Testis (tissue), 3 donors: ENCODE data around the gene IDUA. TPM values are rescaled to one million over a fixed set of nuclear protein-coding genes. Genes with fewer than 3 reads are reported as not detected.
A peak's percentile ranks its signal among the peaks of the same experiment; 100 is the strongest.

Experiments used
- DNase-seq: peaks from one replicate; pipeline ENCODE4 v3.0.0-alpha.2; 2019
- H3K27ac ChIP-seq, 2 donors: fragments of 200-600 bp; sonication (generic); one replicate each; pipeline ENCODE4 v1.5.1; 2019
- H3K27me3 ChIP-seq: fragments of 200-600 bp; sonication (generic); one replicate; pipeline ENCODE4 v1.5.1; 2019
- H3K36me3 ChIP-seq: fragments of 200-600 bp; sonication (generic); one replicate; pipeline ENCODE4 v1.5.1; 2017; ENCODE audit warnings: low read depth; ENCODE audit errors: missing control alignments
- H3K4me1 ChIP-seq: fragments of 200-600 bp; sonication (generic); one replicate; pipeline ENCODE4 v1.5.1; 2019
- H3K4me3 ChIP-seq, 2 donors: fragments of 200-600 bp; sonication (generic); one replicate each; pipeline ENCODE4 v1.5.1; 2017 to 2019
- H3K9me3 ChIP-seq: fragments of 200-600 bp; sonication (generic); one replicate; pipeline ENCODE4 v1.5.1; 2017
- POLR2A ChIP-seq: fragments of 450-650 bp; IDR thresholded peaks from one replicate; pipeline ENCODE4 v1.6.1; 2017; ENCODE audit warnings: antibody characterized with exemption, mild to moderate bottlenecking, moderate library complexity
- WGBS, 2 donors: methylation state at CpG; one replicate each; pipeline ENCODE4 v1.1.5; 2018; 5-methylcytosine and 5-hydroxymethylcytosine counted together
- intact Hi-C: fragments of 100-400 bp; cut with DNase I; formaldehyde crosslinking; loops from one replicate; pipeline ENCODE4 v1.15.1; 2023; ENCODE audit warnings: low total_unique reads
- polyA plus RNA-seq: library from polyadenylated mRNA; stranded (reverse); fragments of 350-450 nt; fragmentation: Illumina TruSeq; extraction: RNeasy Lipid Tissue Mini Kit (QIAGEN cat#74804); gene quantifications from one replicate; pipeline ENCODE4 v1.2.3, GENCODE V29; 2014; ENCODE audit warnings: low read depth, low replicate concordance; ENCODE audit not compliant: insufficient read depth
- total RNA-seq, 2 donors: library from RNA; depleted of rRNA; stranded (reverse); fragments of >200 nt; gene quantifications; one replicate each; pipeline ENCODE4 v1.2.3, GENCODE V29; 2016
- TF ChIP-seq, protein P1 (sequence below), 3 experiments: fragments of 450-650 bp in 2 of 3; fragments of 200-600 bp in 1 of 3; sonication (generic) in 1 of 3; IDR thresholded peaks; one replicate each; pipeline ENCODE4 v1.5.1; 2016 to 2019; ENCODE audit warnings: antibody characterized with exemption in 3 of 3, mild to moderate bottlenecking in 2 of 3, moderate library complexity in 1 of 3

Gene IDUA
- total and polyA plus RNA-seq, 3 donors from 2014 or later = 8.9 to 39.4 (median 35.7) TPM

DNA sequence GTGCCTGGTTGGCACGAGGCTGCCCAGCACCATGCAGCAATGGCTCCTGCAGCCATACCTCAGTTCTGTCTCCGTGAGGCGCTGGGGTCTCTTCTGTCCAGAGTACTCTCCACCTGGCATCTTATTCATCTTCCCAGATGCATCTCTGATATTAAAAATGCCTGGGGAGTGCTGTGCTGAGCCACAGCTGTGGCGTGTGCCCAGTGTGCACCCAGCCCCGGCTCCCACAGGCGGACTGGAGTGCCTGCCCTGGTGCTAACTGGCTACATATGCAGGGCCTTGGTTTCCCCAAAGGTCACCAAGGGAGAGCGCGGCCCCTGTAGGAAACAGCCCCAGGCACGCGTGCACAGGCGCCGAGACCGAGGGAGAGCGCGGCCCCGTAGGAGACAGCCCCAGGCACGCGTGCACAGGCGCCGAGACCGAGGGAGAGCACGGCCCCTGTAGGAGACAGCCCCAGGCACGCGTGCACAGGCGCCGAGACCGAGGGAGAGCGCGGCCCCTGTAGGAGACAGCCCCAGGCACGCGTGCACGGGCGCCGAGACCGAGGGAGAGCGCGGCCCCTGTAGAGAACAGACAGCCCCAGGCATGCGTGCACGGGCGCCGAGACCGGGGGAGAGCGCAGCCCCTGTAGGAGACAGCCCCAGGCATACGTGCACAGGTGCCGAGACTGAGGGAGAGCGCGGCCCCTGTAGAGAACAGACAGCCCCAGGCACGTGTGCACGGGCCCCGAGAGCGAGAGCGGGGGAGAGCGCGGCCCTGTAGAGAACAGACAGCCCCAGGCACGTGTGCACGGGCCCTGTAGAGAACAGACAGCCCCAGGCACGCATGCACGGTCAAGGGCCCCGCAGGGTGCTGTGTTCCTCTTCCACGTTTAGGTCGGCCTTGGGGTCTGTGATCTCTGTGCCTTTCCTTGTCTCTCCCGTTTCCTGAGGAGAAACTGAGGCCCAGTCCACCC is 40.0 kb upstream of the IDUA start:
- WGBS, 2 donors = 64 to 81% methylated on average over 27 to 61 of the region's 62 CpGs
- peaks cover 7% of the 10 kb centered on the region for H3K4me1 ChIP-seq
- no peak for TF ChIP-seq POLR2A
- TF ChIP-seq, protein P1, sequence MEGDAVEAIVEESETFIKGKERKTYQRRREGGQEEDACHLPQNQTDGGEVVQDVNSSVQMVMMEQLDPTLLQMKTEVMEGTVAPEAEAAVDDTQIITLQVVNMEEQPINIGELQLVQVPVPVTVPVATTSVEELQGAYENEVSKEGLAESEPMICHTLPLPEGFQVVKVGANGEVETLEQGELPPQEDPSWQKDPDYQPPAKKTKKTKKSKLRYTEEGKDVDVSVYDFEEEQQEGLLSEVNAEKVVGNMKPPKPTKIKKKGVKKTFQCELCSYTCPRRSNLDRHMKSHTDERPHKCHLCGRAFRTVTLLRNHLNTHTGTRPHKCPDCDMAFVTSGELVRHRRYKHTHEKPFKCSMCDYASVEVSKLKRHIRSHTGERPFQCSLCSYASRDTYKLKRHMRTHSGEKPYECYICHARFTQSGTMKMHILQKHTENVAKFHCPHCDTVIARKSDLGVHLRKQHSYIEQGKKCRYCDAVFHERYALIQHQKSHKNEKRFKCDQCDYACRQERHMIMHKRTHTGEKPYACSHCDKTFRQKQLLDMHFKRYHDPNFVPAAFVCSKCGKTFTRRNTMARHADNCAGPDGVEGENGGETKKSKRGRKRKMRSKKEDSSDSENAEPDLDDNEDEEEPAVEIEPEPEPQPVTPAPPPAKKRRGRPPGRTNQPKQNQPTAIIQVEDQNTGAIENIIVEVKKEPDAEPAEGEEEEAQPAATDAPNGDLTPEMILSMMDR (IDR thresholded peaks at IDR 0.05) = no peak
- intact Hi-C loops = no loop called here
- no peak overlapping the region for H3K4me3 ChIP-seq
- no peaks in the 10 kb centered on the region for H3K9me3 ChIP-seq
- H3K27me3 ChIP-seq = no peaks in the 10 kb centered on the region
- no peaks in the 10 kb centered on the region for H3K36me3 ChIP-seq
- no peak overlapping the region for H3K27ac ChIP-seq
- peak; percentile 39 for DNase-seq

DNA sequence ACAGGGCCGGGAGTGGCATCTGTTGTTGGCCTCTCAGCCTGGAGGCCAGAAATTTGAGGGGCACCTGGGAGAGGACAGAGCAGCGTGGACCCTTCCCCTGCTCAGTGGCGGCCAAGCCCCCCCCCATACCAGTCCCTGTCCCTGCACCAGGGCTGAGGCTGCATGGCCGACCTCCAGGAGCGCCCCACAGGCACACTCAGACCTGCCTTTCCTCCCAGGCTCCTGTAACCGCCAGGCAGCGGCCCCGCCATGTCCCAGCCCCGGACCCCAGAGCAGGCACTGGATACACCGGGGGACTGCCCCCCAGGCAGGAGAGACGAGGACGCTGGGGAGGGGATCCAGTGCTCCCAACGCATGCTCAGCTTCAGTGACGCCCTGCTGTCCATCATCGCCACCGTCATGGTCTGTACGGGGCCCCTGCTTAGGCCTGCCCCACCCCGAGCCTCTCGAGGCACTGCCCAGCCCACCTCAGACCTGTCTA is 39.3 kb upstream of the IDUA start:
- peaks cover 7% of the 10 kb centered on the region for H3K4me1 ChIP-seq
- TF ChIP-seq POLR2A = no peak
- TF ChIP-seq, protein P1 (IDR thresholded peaks at IDR 0.05) = no peak
- no peaks in the 10 kb centered on the region for H3K36me3 ChIP-seq
- no peak overlapping the region for H3K27ac ChIP-seq
- no peak for DNase-seq
- H3K4me3 ChIP-seq = no peak overlapping the region
- H3K27me3 ChIP-seq = no peaks in the 10 kb centered on the region
- intact Hi-C loops = no loop called here
- 92 to 93% methylated on average over 10 to 16 of the region's 19 CpGs for WGBS, 2 donors
- H3K9me3 ChIP-seq = no peaks in the 10 kb centered on the region

DNA sequence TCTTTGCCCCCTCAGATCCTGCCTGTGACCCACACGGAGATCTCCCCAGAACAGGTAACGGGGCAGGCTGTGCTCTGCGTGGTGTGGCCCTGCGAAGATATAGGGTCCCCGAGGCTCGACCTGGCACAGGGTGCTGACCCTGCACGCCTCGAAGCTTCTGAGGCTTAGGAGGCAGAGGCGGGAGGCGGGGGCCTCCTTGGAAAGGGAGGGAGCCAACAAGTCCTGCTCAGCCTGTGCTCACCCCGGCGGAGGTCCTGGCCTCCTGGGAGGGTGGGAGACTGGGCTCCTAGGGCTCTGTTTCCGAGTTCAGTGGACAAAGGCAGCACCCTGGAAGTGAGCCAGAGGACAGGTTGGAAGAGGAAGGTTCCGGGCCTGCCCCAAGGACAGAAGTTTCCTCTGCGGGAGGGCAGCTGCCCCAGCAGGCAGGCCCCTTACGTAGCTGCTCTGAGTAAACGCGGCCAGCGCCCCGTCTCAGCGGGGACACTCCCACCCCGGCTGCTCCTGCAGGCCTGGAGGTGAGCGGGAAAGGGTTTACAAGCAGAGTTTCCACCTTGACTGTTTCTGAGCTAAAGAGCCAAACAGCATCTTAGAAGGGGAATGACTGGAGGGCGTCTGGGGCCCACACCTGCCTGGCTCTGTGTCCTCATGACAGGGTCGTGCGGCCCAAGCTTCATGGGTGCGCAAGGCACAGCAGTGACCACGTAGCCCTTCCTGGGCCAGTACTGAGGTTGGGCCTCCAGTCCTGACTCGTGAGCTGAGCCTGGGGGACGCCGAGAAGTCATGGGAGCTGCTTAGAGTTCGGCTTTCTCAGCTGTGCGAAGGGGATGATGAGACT is 38.5 kb upstream of the IDUA start:
- Histone ChIP-seq H3K27ac (no peak overlapping the region), H3K4me3 (no peak overlapping the region), H3K4me1 (peaks cover 7% of the 10 kb centered on the region), H3K9me3 (no peaks in the 10 kb centered on the region), H3K36me3 (no peaks in the 10 kb centered on the region), H3K27me3 (no peaks in the 10 kb centered on the region)
- no peak for DNase-seq
- intact Hi-C loops = no loop called here
- TF ChIP-seq POLR2A = no peak
- WGBS, 2 donors = 72 to 86% methylated on average over 18 to 33 of the region's 33 CpGs

DNA sequence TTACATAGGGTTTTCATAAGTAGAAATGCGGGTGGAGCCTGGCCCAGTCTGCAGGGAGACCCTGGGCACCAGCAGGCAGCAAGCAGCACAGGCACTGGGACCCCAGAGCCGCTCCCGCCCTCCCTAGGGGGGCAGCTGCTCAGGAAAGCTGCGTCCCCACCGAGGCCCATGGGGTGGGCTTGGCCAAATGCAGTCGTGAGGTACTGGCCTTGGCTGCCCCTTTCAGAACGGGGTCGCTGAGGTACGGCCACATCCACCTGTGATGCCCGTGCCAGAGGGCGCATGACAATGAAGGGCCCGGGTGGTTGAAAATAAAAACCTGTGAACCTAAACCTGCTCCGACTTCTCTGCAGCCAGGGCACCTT is 37.9 kb upstream of the IDUA start:
- no peaks in the 10 kb centered on the region for H3K27me3 ChIP-seq
- intact Hi-C loops = no loop called here
- H3K27ac ChIP-seq = no peak overlapping the region
- H3K4me1 ChIP-seq = peaks cover 7% of the 10 kb centered on the region
- TF ChIP-seq, protein P1 (IDR thresholded peaks at IDR 0.05) = no peak
- no peak for TF ChIP-seq POLR2A
- H3K4me3 ChIP-seq = no peak overlapping the region
- WGBS, 2 donors = 86 to 93% methylated on average over 7 to 13 of the region's 13 CpGs
- no peaks in the 10 kb centered on the region for H3K9me3 ChIP-seq
- no peak for DNase-seq
- no peaks in the 10 kb centered on the region for H3K36me3 ChIP-seq

DNA sequence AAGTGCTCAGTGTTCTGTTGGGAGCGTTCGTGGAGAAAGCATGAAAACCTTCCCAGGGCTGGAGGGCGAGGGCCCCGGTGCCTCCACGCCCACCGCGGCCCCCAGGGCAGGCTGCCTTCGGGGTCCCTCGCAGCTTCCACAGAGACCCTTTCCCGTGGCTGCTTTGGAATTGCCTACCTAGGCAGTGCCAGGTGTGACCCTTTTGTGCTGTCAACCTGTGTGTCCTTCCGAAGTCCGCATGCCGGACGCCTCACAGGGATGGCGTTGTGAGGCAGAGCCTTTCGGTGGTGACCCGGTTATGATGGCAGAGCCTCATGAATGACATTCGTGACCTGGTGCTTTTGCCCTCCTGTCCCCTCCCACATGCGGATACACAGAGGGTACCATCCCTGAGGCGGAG is 37.2 kb upstream of the IDUA start:
- Histone ChIP-seq H3K27ac (no peak overlapping the region), H3K9me3 (no peaks in the 10 kb centered on the region), H3K36me3 (no peaks in the 10 kb centered on the region), H3K4me1 (peaks cover 7% of the 10 kb centered on the region), H3K4me3 (no peak overlapping the region), H3K27me3 (no peaks in the 10 kb centered on the region)
- 91 to 93% methylated on average over 18 to 20 of the region's 20 CpGs for WGBS, 2 donors
- no peak for TF ChIP-seq POLR2A
- TF ChIP-seq, protein P1 (IDR thresholded peaks at IDR 0.05) = no peak
- intact Hi-C loops = no loop called here
- DNase-seq = no peak
